ENCODE measurements around the gene MMP21. TPM values are rescaled to one million over a fixed set of nuclear protein-coding genes. Genes with fewer than 3 reads are reported as not detected.

MMP21 gene
- total RNA-seq, 1 experiment from 2014 or later: not detected

- no peaks in the 10 kb centered on the region for H3K4me1 ChIP-seq (replicated peaks)
- no peaks in the 10 kb centered on the region for H3K27me3 ChIP-seq (replicated peaks)
- H3K36me3 ChIP-seq: peaks cover 69% of the 10 kb centered on the region
- no peak overlapping the region for H3K27ac ChIP-seq
- H3K4me3 ChIP-seq: no peak overlapping the region
- DNase-seq (ENCODE audit: low read depth in 1 of 2, low spot score in 2 of 2): no peak
- H3K9me3 ChIP-seq (replicated peaks): no peaks in the 10 kb centered on the region
These were observed 12.7 kb downstream of the MMP21 start for GRCh38 chr10:125762692-125763648.

- Histone ChIP-seq H3K4me3 (no peak overlapping the region), H3K27me3 (replicated peaks) (no peaks in the 10 kb centered on the region), H3K36me3 (peaks cover 79% of the 10 kb centered on the region), H3K9me3 (replicated peaks) (no peaks in the 10 kb centered on the region), H3K27ac (no peak overlapping the region), H3K4me1 (replicated peaks) (no peaks in the 10 kb centered on the region)
- DNase-seq (ENCODE audit: low read depth in 1 of 2, low spot score in 2 of 2): no peak
These were observed 13.7 kb downstream of the MMP21 start for GRCh38 chr10:125761961-125762360.

GRCh38 chr10:125757742-125758141 lies 17.9 kb downstream of the MMP21 start:
- Histone ChIP-seq H3K36me3 (peaks cover 82% of the 10 kb centered on the region), H3K4me3 (no peak overlapping the region), H3K9me3 (replicated peaks) (no peaks in the 10 kb centered on the region), H3K27me3 (replicated peaks) (no peaks in the 10 kb centered on the region), H3K27ac (no peak overlapping the region), H3K4me1 (replicated peaks) (no peaks in the 10 kb centered on the region)
- no peak for DNase-seq (ENCODE audit: low read depth in 1 of 2, low spot score in 2 of 2)

GRCh38 chr10:125756853-125757487 lies 18.7 kb downstream of the MMP21 start:
- no peak overlapping the region for H3K27ac ChIP-seq
- H3K9me3 ChIP-seq (replicated peaks): no peaks in the 10 kb centered on the region
- peaks cover 83% of the 10 kb centered on the region for H3K36me3 ChIP-seq
- H3K4me3 ChIP-seq: no peak overlapping the region
- H3K27me3 ChIP-seq (replicated peaks): no peaks in the 10 kb centered on the region
- H3K4me1 ChIP-seq (replicated peaks): no peaks in the 10 kb centered on the region
- DNase-seq (ENCODE audit: low read depth in 1 of 2, low spot score in 2 of 2): no peak

GRCh38 chr10:125756196-125756595 lies 19.4 kb downstream of the MMP21 start:
- Histone ChIP-seq H3K9me3 (replicated peaks) (no peaks in the 10 kb centered on the region), H3K4me1 (replicated peaks) (no peaks in the 10 kb centered on the region), H3K27ac (no peak overlapping the region), H3K27me3 (replicated peaks) (no peaks in the 10 kb centered on the region), H3K4me3 (no peak overlapping the region), H3K36me3 (peaks cover 82% of the 10 kb centered on the region)
- no peak for DNase-seq (ENCODE audit: low read depth in 1 of 2, low spot score in 2 of 2)

GRCh38 chr10:125747417-125747816 lies 28.2 kb downstream of the MMP21 start:
- H3K27ac ChIP-seq: no peak overlapping the region
- no peak overlapping the region for H3K4me3 ChIP-seq
- no peak for DNase-seq (ENCODE audit: low read depth in 1 of 2, low spot score in 2 of 2)
- no peaks in the 10 kb centered on the region for H3K9me3 ChIP-seq (replicated peaks)
- H3K4me1 ChIP-seq (replicated peaks): no peaks in the 10 kb centered on the region
- peaks cover 93% of the 10 kb centered on the region for H3K36me3 ChIP-seq
- H3K27me3 ChIP-seq (replicated peaks): no peaks in the 10 kb centered on the region

- Histone ChIP-seq H3K9me3 (replicated peaks) (no peaks in the 10 kb centered on the region), H3K4me1 (replicated peaks) (no peaks in the 10 kb centered on the region), H3K36me3 (peaks cover 93% of the 10 kb centered on the region), H3K4me3 (no peak overlapping the region), H3K27me3 (replicated peaks) (no peaks in the 10 kb centered on the region), H3K27ac (no peak overlapping the region)
- DNase-seq (ENCODE audit: low read depth in 1 of 2, low spot score in 2 of 2): no peak
These were observed 30.7 kb downstream of the MMP21 start for GRCh38 chr10:125744909-125745308.

GRCh38 chr10:125742465-125742864 lies 33.2 kb downstream of the MMP21 start:
- no peak overlapping the region for H3K4me3 ChIP-seq
- peaks cover 93% of the 10 kb centered on the region for H3K36me3 ChIP-seq
- no peak for DNase-seq (ENCODE audit: low read depth in 1 of 2, low spot score in 2 of 2)
- H3K27ac ChIP-seq: no peak overlapping the region
- no peaks in the 10 kb centered on the region for H3K4me1 ChIP-seq (replicated peaks)
- no peaks in the 10 kb centered on the region for H3K9me3 ChIP-seq (replicated peaks)
- H3K27me3 ChIP-seq (replicated peaks): no peaks in the 10 kb centered on the region

- no peak overlapping the region for H3K4me3 ChIP-seq
- H3K36me3 ChIP-seq: peaks cover 95% of the 10 kb centered on the region
- DNase-seq (ENCODE audit: low read depth in 1 of 2, low spot score in 2 of 2): no peak
- H3K9me3 ChIP-seq (replicated peaks): no peaks in the 10 kb centered on the region
- H3K4me1 ChIP-seq (replicated peaks): no peaks in the 10 kb centered on the region
- no peaks in the 10 kb centered on the region for H3K27me3 ChIP-seq (replicated peaks)
- no peak overlapping the region for H3K27ac ChIP-seq
These were observed 35.5 kb downstream of the MMP21 start for GRCh38 chr10:125739994-125740679.

- Histone ChIP-seq H3K36me3 (peaks cover 97% of the 10 kb centered on the region), H3K27me3 (replicated peaks) (no peaks in the 10 kb centered on the region), H3K4me1 (replicated peaks) (no peaks in the 10 kb centered on the region), H3K4me3 (no peak overlapping the region), H3K9me3 (replicated peaks) (no peaks in the 10 kb centered on the region), H3K27ac (no peak overlapping the region)
- DNase-seq (ENCODE audit: low read depth in 1 of 2, low spot score in 2 of 2): no peak
These were observed 37.4 kb downstream of the MMP21 start for GRCh38 chr10:125738206-125738605.

- no peak overlapping the region for H3K4me3 ChIP-seq
- H3K27ac ChIP-seq: no peak overlapping the region
- DNase-seq (ENCODE audit: low read depth in 1 of 2, low spot score in 2 of 2): no peak
- H3K36me3 ChIP-seq: peaks cover 98% of the 10 kb centered on the region
- H3K4me1 ChIP-seq (replicated peaks): no peaks in the 10 kb centered on the region
- no peaks in the 10 kb centered on the region for H3K9me3 ChIP-seq (replicated peaks)
- no peaks in the 10 kb centered on the region for H3K27me3 ChIP-seq (replicated peaks)
These were observed 40.8 kb downstream of the MMP21 start for GRCh38 chr10:125734823-125735222.

GRCh38 chr10:125734148-125734547 lies 41.5 kb downstream of the MMP21 start:
- DNase-seq (ENCODE audit: low read depth in 1 of 2, low spot score in 2 of 2): no peak
- Histone ChIP-seq H3K9me3 (replicated peaks) (no peaks in the 10 kb centered on the region), H3K27ac (no peak overlapping the region), H3K4me1 (replicated peaks) (no peaks in the 10 kb centered on the region), H3K4me3 (no peak overlapping the region), H3K27me3 (replicated peaks) (no peaks in the 10 kb centered on the region), H3K36me3 (peaks cover 98% of the 10 kb centered on the region)

GRCh38 chr10:125727436-125727835 lies 48.2 kb downstream of the MMP21 start:
- Histone ChIP-seq H3K4me1 (replicated peaks) (no peaks in the 10 kb centered on the region), H3K4me3 (no peak overlapping the region), H3K27me3 (replicated peaks) (no peaks in the 10 kb centered on the region), H3K36me3 (peaks cover 96% of the 10 kb centered on the region), H3K9me3 (replicated peaks) (no peaks in the 10 kb centered on the region), H3K27ac (no peak overlapping the region)
- no peak for DNase-seq (ENCODE audit: low read depth in 1 of 2, low spot score in 2 of 2)

GRCh38 chr10:125726914-125727313 lies 48.7 kb downstream of the MMP21 start:
- no peak for DNase-seq (ENCODE audit: low read depth in 1 of 2, low spot score in 2 of 2)
- Histone ChIP-seq H3K27ac (no peak overlapping the region), H3K4me1 (replicated peaks) (no peaks in the 10 kb centered on the region), H3K36me3 (peaks cover 96% of the 10 kb centered on the region), H3K4me3 (no peak overlapping the region), H3K9me3 (replicated peaks) (no peaks in the 10 kb centered on the region), H3K27me3 (replicated peaks) (no peaks in the 10 kb centered on the region)

Data from SJSA1 (cell line).